HepG2 (cell line): ENCODE results near the gene SNRPD3. TPM values are rescaled to one million over a fixed set of nuclear protein-coding genes. Genes with fewer than 3 reads are reported as not detected.

Experiments
- ATF1 ChIP-seq: IDR thresholded peaks from 2 replicates; pipeline ENCODE4 v1.6.1; 2016; ENCODE audit warnings: mild to moderate bottlenecking, control low read depth
- CEBPG ChIP-seq: IDR thresholded peaks from 2 replicates; pipeline ENCODE4 v1.6.1; 2016
- ETV6 ChIP-seq: sonication (generic); formaldehyde crosslinking; conservative IDR thresholded peaks from 2 replicates; pipeline ENCODE4 v1.4.0; 2020; ENCODE audit warnings: missing genetic modification reagents
- IRF2 ChIP-seq: IDR thresholded peaks from 2 replicates; pipeline ENCODE4 v1.6.1; 2018; ENCODE audit warnings: missing genetic modification reagents, missing compliant biosample characterization
- JUND ChIP-seq: sonication (generic); formaldehyde crosslinking; IDR thresholded peaks from 2 replicates; pipeline ENCODE4 v1.8.0; 2022; ENCODE audit warnings: mild to moderate bottlenecking, missing genetic modification reagents
- MAX ChIP-seq: IDR thresholded peaks from 2 replicates; pipeline ENCODE4 v1.6.1; 2012; ENCODE audit warnings: inconsistent platforms
- MEF2D ChIP-seq: sonication (generic); formaldehyde crosslinking; IDR thresholded peaks from 2 replicates; pipeline ENCODE4 v1.5.1; 2020; ENCODE audit warnings: mild to moderate bottlenecking, missing genetic modification reagents
- POLR2G ChIP-seq: fragments of 200-400 bp; formaldehyde crosslinking; IDR thresholded peaks from 2 replicates; pipeline ENCODE4 v1.6.1; 2018; ENCODE audit warnings: mild to moderate bottlenecking, low read depth, low read length, moderate library complexity
- RAD21 ChIP-seq: fragments of 450-650 bp; formaldehyde crosslinking; IDR thresholded peaks from 2 replicates; pipeline ENCODE4 v1.5.0; 2020; ENCODE audit warnings: mild to moderate bottlenecking
- SP140L ChIP-seq: sonication (generic); formaldehyde crosslinking; IDR thresholded peaks from 2 replicates; pipeline ENCODE4 v1.4.0; 2020; ENCODE audit warnings: missing genetic modification reagents, borderline replicate concordance
- TAF1 ChIP-seq: sonication (generic); formaldehyde crosslinking; IDR thresholded peaks from 2 replicates; pipeline ENCODE4 v1.4.0; 2020; ENCODE audit warnings: missing genetic modification reagents
- TBX2 ChIP-seq: sonication (generic); formaldehyde crosslinking; IDR thresholded peaks from 2 replicates; pipeline ENCODE4 v1.5.0; 2020; ENCODE audit warnings: missing genetic modification reagents, mild to moderate bottlenecking, borderline replicate concordance
- ZBTB20 ChIP-seq: sonication (generic); formaldehyde crosslinking; IDR thresholded peaks from 2 replicates; pipeline ENCODE4 v1.8.1; 2023; ENCODE audit warnings: missing genetic modification reagents, low read depth, mild to moderate bottlenecking, borderline replicate concordance
- ZBTB26 ChIP-seq: IDR thresholded peaks from 2 replicates; pipeline ENCODE4 v1.6.1; 2016; ENCODE audit warnings: missing compliant biosample characterization, missing genetic modification reagents, borderline replicate concordance
- ZFX ChIP-seq: sonication (generic); formaldehyde crosslinking; IDR thresholded peaks from 2 replicates; pipeline ENCODE4 v1.4.0; 2020; ENCODE audit warnings: mild to moderate bottlenecking, low read depth, missing genetic modification reagents, moderate library complexity
- ZNF18 ChIP-seq: sonication (generic); formaldehyde crosslinking; IDR thresholded peaks from 2 replicates; pipeline ENCODE4 v1.8.0; 2022; ENCODE audit warnings: mild to moderate bottlenecking, missing genetic modification reagents; ENCODE audit not compliant: insufficient replicate concordance
- ZNF263 ChIP-seq: sonication (generic); formaldehyde crosslinking; IDR thresholded peaks from 2 replicates; pipeline ENCODE4 v1.4.0; 2020; ENCODE audit warnings: missing genetic modification reagents
- ZNF441 ChIP-seq: sonication (generic); formaldehyde crosslinking; IDR thresholded peaks from 2 replicates; pipeline ENCODE4 v1.7.0; 2021; ENCODE audit warnings: missing genetic modification reagents, borderline replicate concordance
- ZNF639 ChIP-seq: conservative IDR thresholded peaks from 2 replicates; pipeline ENCODE4 v1.6.1; 2018; ENCODE audit warnings: missing genetic modification reagents
- ZNF670 ChIP-seq: sonication (generic); formaldehyde crosslinking; IDR thresholded peaks from 2 replicates; pipeline ENCODE4 v1.8.0; 2022; ENCODE audit warnings: mild to moderate bottlenecking, missing genetic modification reagents, borderline replicate concordance
- ZNF687 ChIP-seq: sonication (generic); formaldehyde crosslinking; IDR thresholded peaks from 2 replicates; pipeline ENCODE4 v1.5.1; 2020; ENCODE audit warnings: mild to moderate bottlenecking, missing genetic modification reagents, moderate library complexity
- ZNF772 ChIP-seq: sonication (generic); formaldehyde crosslinking; IDR thresholded peaks from 2 replicates; pipeline ENCODE4 v1.5.0; 2020; ENCODE audit warnings: mild to moderate bottlenecking, missing genetic modification reagents
- polyA plus RNA-seq, 8 experiments: library from polyadenylated mRNA; depleted of rRNA in 3 of 8; stranded (reverse) in 7 of 8; unstranded in 1 of 8; fragments of >200 nt; fragmentation: Illumina TruSeq in 4 of 8; extraction: Trizol in 4 of 8; gene quantifications; 2 replicates each; pipeline versions ENCODE4 v1.2.1 to v1.2.3, GENCODE V29; 2011 to 2016; ENCODE audit warnings: low read depth in 4 of 8, missing spikeins in 1 of 8, mixed read lengths in 1 of 8; ENCODE audit not compliant: insufficient read depth in 1 of 8
- total RNA-seq, 5 experiments: library from RNA; depleted of rRNA; stranded (reverse); fragments of >200 nt; fragmentation: Illumina TruSeq; extraction: Trizol; gene quantifications; 2 replicates each; pipeline ENCODE4 v1.2.3, GENCODE V29; 2016; ENCODE audit warnings: low read depth in 1 of 5

SNRPD3 gene
- total and polyA plus RNA-seq, 2 of the 13 experiments (the other 11 are each of a cell fraction or from before 2014, with no cell fraction given), result 110 to 209 TPM

GRCh38 chr22:24553597-24554312 lies 2.0 kb upstream of the SNRPD3 start (continued):
- peak; percentile 18; the same call in 1 of the 2 replicates for TF ChIP-seq MAX
- no peak; the same call in none of the 2 replicates for TF ChIP-seq TAF1
- TF ChIP-seq TBX2 (CRISPR knock-in tag), result peak; percentile 47; the same call in 1 of the 2 replicates
- no peak for TF ChIP-seq JUND (CRISPR knock-in tag)
- 0 out of 2 replicates have a peak, but pooled peaks have one; percentile 51 for TF ChIP-seq ZBTB20 (CRISPR knock-in tag)
- TF ChIP-seq ZNF687, result peak; percentile 80
- no peak for TF ChIP-seq ETV6 (CRISPR knock-in tag)
- TF ChIP-seq ZFX (CRISPR knock-in tag), result peak; percentile 63; the same call in 1 of the 2 replicates
- TF ChIP-seq CEBPG (CRISPR knock-in tag), result no peak
- TF ChIP-seq MEF2D (CRISPR knock-in tag), result peak; percentile 21; the same call in 1 of the 2 replicates
- TF ChIP-seq POLR2G, result peak; percentile 9
- 0 out of 2 replicates have a peak, but pooled peaks have one; percentile 28 for TF ChIP-seq ZBTB26
- no peak for TF ChIP-seq ZNF639 (CRISPR knock-in tag)
- no peak for TF ChIP-seq SP140L (CRISPR knock-in tag)
- no peak for TF ChIP-seq ATF1 (CRISPR knock-in tag)
- 0 out of 2 replicates have a peak, but pooled peaks have one; percentile 3 for TF ChIP-seq ZNF441 (CRISPR knock-in tag)
- no peak for TF ChIP-seq RAD21
- TF ChIP-seq ZNF263 (CRISPR knock-in tag), result peak; percentile 77; the same call in 1 of the 2 replicates
- no peak for TF ChIP-seq ZNF18 (CRISPR knock-in tag)
- 0 out of 2 replicates have a peak, but pooled peaks have one; percentile 6 for TF ChIP-seq IRF2
- TF ChIP-seq ZNF670 (CRISPR knock-in tag), result no peak
- no peak for TF ChIP-seq ZNF772 (CRISPR knock-in tag)
